ENCODE measurements around the gene IFITM5. TPM values are rescaled to one million over a fixed set of nuclear protein-coding genes. Genes with fewer than 3 reads are reported as not detected.

IFITM5 gene
- total and polyA plus RNA-seq, 10 donors, result not detected

DNA sequence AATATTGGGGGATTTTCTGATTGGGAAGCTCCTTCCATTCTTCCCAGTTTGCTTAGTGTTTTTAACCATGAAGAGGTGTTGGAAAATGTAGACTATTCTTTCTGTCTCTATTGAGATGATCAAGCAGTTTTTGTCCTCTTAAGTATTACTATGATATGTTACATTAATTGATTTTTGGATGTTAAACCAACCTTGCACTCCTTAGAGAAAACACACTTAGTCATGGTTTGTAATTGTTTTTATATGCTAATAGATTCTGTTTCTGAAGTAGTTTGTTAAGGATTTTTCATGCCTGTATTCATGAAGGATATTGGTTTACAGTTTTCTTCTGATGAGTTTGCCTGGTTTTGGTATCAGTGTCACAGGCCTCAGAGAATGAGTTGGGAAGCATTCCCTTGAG is 23.1 kb downstream of the IFITM5 start:
- peak overlapping the region in 2 of 8 donors; percentile 86 to 89 for H3K27ac ChIP-seq
- TF ChIP-seq, protein P1, sequence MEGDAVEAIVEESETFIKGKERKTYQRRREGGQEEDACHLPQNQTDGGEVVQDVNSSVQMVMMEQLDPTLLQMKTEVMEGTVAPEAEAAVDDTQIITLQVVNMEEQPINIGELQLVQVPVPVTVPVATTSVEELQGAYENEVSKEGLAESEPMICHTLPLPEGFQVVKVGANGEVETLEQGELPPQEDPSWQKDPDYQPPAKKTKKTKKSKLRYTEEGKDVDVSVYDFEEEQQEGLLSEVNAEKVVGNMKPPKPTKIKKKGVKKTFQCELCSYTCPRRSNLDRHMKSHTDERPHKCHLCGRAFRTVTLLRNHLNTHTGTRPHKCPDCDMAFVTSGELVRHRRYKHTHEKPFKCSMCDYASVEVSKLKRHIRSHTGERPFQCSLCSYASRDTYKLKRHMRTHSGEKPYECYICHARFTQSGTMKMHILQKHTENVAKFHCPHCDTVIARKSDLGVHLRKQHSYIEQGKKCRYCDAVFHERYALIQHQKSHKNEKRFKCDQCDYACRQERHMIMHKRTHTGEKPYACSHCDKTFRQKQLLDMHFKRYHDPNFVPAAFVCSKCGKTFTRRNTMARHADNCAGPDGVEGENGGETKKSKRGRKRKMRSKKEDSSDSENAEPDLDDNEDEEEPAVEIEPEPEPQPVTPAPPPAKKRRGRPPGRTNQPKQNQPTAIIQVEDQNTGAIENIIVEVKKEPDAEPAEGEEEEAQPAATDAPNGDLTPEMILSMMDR (IDR thresholded peaks at IDR 0.05 in 8 of 11, conservative IDR thresholded peaks at IDR 0.05 in 3 of 11), result no peak
- TF ChIP-seq POLR2A (IDR thresholded peaks at IDR 0.05), result no peak
- no peak for TF ChIP-seq POLR2AphosphoS5 (IDR thresholded peaks at IDR 0.05)
- H3K4me3 ChIP-seq, result no peak overlapping the region
- peaks cover 0 to 6% (median 0%) of the 10 kb centered on the region in 8 donors for H3K9me3 ChIP-seq
- H3K27me3 ChIP-seq (replicated peaks in 1 of 7), result peaks cover 0 to 34% (median 31%) of the 10 kb centered on the region in 7 donors
- intact Hi-C loops (cut with DNase I; ENCODE audit: low total_unique reads), result no loop called here
- peaks cover 20 to 57% (median 31%) of the 10 kb centered on the region in 6 donors for H3K4me1 ChIP-seq
- DNase-seq, result no peak
- H3K36me3 ChIP-seq, result no peaks in the 10 kb centered on the region

DNA sequence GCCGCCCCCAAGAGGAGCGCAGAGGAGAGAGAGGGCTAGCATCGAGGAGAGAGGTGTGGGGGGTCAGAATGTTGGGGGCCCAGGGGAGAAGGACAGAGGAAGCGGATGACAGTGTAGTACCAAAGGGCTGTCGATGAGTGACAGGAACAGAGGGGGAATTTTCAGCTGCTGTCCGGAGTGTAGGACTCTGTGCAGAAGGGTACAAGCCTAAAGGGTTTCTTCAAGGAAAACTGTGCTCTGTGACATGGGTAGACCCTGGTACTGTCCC is 26.5 kb downstream of the IFITM5 start:
- peaks cover 0 to 54% (median 19%) of the 10 kb centered on the region in 6 donors for H3K4me1 ChIP-seq
- intact Hi-C loops (cut with DNase I; ENCODE audit: low total_unique reads), result no loop called here
- no peak overlapping the region for H3K4me3 ChIP-seq
- 85 to 94% (median 91%) methylated on average over 6 of the region's 6 CpGs for WGBS, 5 donors
- TF ChIP-seq, protein P1 (IDR thresholded peaks at IDR 0.05 in 8 of 11, conservative IDR thresholded peaks at IDR 0.05 in 3 of 11), result no peak
- TF ChIP-seq POLR2AphosphoS5 (IDR thresholded peaks at IDR 0.05), result no peak
- TF ChIP-seq POLR2A (IDR thresholded peaks at IDR 0.05), result no peak
- no peak overlapping the region for H3K27ac ChIP-seq
- H3K27me3 ChIP-seq (replicated peaks in 1 of 7), result peaks cover 0 to under 1% (median 0%) of the 10 kb centered on the region in 7 donors
- H3K9me3 ChIP-seq, result peaks cover 0 to 6% (median 0%) of the 10 kb centered on the region in 8 donors
- DNase-seq, result peak; percentile 54
- no peaks in the 10 kb centered on the region for H3K36me3 ChIP-seq

DNA sequence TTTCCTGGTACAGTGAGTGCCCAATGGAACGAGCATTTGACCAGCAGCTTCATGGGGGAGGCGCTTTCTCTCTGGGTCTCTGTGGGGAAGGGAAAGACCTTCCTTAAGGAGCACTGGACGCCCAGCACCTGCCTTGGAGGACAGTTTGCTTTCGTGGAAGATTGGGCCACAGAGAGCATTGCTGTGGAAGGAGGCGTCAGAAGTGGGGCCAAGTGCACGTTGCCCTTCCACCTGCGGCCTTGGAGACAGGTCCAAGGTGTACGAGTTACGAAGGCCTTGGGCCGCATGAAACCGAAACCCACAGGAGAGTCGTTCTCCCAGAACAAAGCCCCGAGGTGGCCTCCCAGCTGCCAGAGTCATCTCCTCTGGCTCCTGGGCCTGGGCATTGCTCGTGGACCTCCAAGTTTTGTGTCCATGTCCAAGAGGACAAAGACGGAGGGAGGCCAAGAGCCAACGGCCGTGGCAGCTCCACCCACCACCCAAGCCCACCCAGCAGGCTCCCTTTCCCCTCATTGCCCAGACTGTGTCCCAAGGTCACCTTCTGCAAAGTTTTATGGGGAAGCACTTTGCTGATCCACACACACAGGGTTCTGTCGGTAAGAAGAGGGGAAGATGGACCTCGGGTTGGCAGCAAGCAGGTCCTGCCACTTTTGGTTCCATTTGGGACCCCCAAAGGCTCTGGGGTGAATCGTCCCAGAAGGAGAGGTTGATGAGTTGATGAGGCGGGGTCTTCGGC is 27.0 kb downstream of the IFITM5 start:
- intact Hi-C loops (cut with DNase I; ENCODE audit: low total_unique reads), result no loop called here
- no peak for TF ChIP-seq POLR2AphosphoS5 (IDR thresholded peaks at IDR 0.05)
- no peak overlapping the region for H3K4me3 ChIP-seq
- peaks cover 0 to 6% (median 0%) of the 10 kb centered on the region in 8 donors for H3K9me3 ChIP-seq
- no peaks in the 10 kb centered on the region for H3K36me3 ChIP-seq
- H3K27ac ChIP-seq, result peak overlapping the region in 1 of 8 donors; percentile 16
- 86 to 94% (median 90%) methylated on average over 21 to 22 of the region's 22 CpGs for WGBS, 5 donors
- no peaks in the 10 kb centered on the region for H3K27me3 ChIP-seq (replicated peaks in 1 of 7)
- DNase-seq, result no peak
- peaks cover 0 to 52% (median 19%) of the 10 kb centered on the region in 6 donors for H3K4me1 ChIP-seq

DNA sequence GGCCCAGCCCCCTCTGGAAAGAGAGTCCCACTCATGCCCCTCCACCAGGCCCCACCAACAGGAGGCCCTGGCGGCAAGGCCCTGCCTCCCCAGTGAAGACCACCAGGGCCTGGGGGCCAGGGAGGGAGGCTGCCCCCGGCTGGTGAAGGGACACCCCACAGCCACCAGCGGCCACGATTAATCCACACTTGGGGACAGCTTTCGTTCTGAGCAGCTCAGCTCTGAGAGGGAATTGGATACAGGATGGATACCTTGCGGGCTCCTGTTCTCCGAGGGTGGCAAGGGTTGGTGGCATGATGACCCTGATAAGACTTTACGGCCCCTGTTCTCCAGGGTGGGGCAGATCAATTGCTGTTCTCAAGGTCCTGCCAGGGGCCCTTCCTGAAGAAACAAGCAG is 28.0 kb downstream of the IFITM5 start:
- TF ChIP-seq POLR2AphosphoS5 (IDR thresholded peaks at IDR 0.05) (no peak), POLR2A (IDR thresholded peaks at IDR 0.05) (no peak)
- TF ChIP-seq, protein P1 (IDR thresholded peaks at IDR 0.05 in 8 of 11, conservative IDR thresholded peaks at IDR 0.05 in 3 of 11), result no peak
- DNase-seq, result peak; percentile 77
- intact Hi-C loops (cut with DNase I; ENCODE audit: low total_unique reads), result no loop called here
- Histone ChIP-seq H3K4me3 (no peak overlapping the region), H3K36me3 (no peaks in the 10 kb centered on the region), H3K27ac (peak overlapping the region in 4 of 8 donors; percentile 96 to 99 (median 98)), H3K27me3 (replicated peaks in 1 of 7) (no peaks in the 10 kb centered on the region), H3K9me3 (peaks cover 0 to 5% (median under 1%) of the 10 kb centered on the region in 8 donors), H3K4me1 (peaks cover 0 to 57% (median 19%) of the 10 kb centered on the region in 6 donors)
- 81 to 90% (median 83%) methylated on average over 4 to 8 of the region's 8 CpGs for WGBS, 5 donors

Data from spleen (tissue), 11 donors.